Large intestine (tissue), 12 donors: Measurements from ENCODE around the gene GARIN5A. TPM values are rescaled to one million over a fixed set of nuclear protein-coding genes. Genes with fewer than 3 reads are reported as not detected.

ENCODE experiments used
- DNase-seq, 2 donors: peaks; one replicate each; pipeline versions ENCODE4 v3.0.0 to v3.0.0-alpha.2; 2013
- H3K27ac ChIP-seq: one replicate; pipeline ENCODE4 v1.5.1; 2013; ENCODE audit warnings: low read length
- H3K27me3 ChIP-seq: 2 replicates; pipeline ENCODE4 v1.6.1; 2013; ENCODE audit warnings: low read length; ENCODE audit not compliant: control insufficient read depth, insufficient read depth
- H3K36me3 ChIP-seq: 2 replicates; pipeline ENCODE4 v1.6.1; 2013; ENCODE audit warnings: low read length; ENCODE audit not compliant: control insufficient read depth, insufficient read depth
- H3K4me1 ChIP-seq: one replicate; pipeline ENCODE4 v1.6.1; 2013; ENCODE audit warnings: low read length; ENCODE audit not compliant: control insufficient read depth, insufficient read depth
- H3K4me3 ChIP-seq: one replicate; pipeline ENCODE4 v1.5.1; 2013; ENCODE audit warnings: low read length
- H3K9me3 ChIP-seq: one replicate; pipeline ENCODE4 v1.6.1; 2013; ENCODE audit warnings: mild to moderate bottlenecking, low read depth, low read length, moderate library complexity; ENCODE audit not compliant: control insufficient read depth
- WGBS: methylation state at CpG from one replicate; pipeline ENCODE4 v1.1.5; 2013; ENCODE audit warnings: low lambda C conversion rate; ENCODE audit not compliant: insufficient coverage; 5-methylcytosine and 5-hydroxymethylcytosine counted together
- long read RNA-seq, 11 donors: transcript quantifications; one replicate each; lab custom pipeline, GENCODE V29; 2026
- polyA plus RNA-seq: library from polyadenylated mRNA; unstranded; fragments of 120-200 nt; gene quantifications from one replicate; pipeline ENCODE4 v1.2.1, GENCODE V29; 2013

The GARIN5A gene
- 2.7 TPM for polyA plus RNA-seq
- long read RNA-seq, donor 1, partial matches to known transcripts = 0 of 1 reads
- long read RNA-seq, donor 1, other reads (novel, unspliced or antisense) = 0 of 1 reads
- long read RNA-seq, donor 2, partial matches to known transcripts = 0 of 1 reads
- long read RNA-seq, donor 2, other reads (novel, unspliced or antisense) = 0 of 1 reads
- long read RNA-seq, donor 3, partial matches to known transcripts = 0 of 1 reads
- long read RNA-seq, donor 3, other reads (novel, unspliced or antisense) = 0 of 1 reads
- long read RNA-seq, donor 4 = 0 reads
- long read RNA-seq, donor 5, partial matches to known transcripts = 0 of 2 reads
- long read RNA-seq, donor 5, other reads (novel, unspliced or antisense) = 0 of 2 reads
- long read RNA-seq, donor 6, partial matches to known transcripts = 0 of 2 reads
- long read RNA-seq, donor 6, other reads (novel, unspliced or antisense) = 0 of 2 reads
- long read RNA-seq, donor 7, partial matches to known transcripts = 0 of 2 reads
- long read RNA-seq, donor 7, other reads (novel, unspliced or antisense) = 0 of 2 reads
- long read RNA-seq, donor 8, partial matches to known transcripts = 0 of 2 reads
- long read RNA-seq, donor 8, other reads (novel, unspliced or antisense) = 0 of 2 reads
- long read RNA-seq, donor 9 = 0 reads
- long read RNA-seq, donor 10, partial matches to known transcripts = 311 of 339 reads
- long read RNA-seq, donor 10, other reads (novel, unspliced or antisense) = 25 of 339 reads
- long read RNA-seq, donor 11, partial matches to known transcripts = 0 of 1 reads
- long read RNA-seq, donor 11, other reads (novel, unspliced or antisense) = 0 of 1 reads

- no CpG with 5 or more reads among the region's 58 CpGs for WGBS
- H3K36me3 ChIP-seq = peaks cover 34% of the 10 kb centered on the region
- H3K27me3 ChIP-seq = no peaks in the 10 kb centered on the region
- peak within 1 kb of the TSS; percentile 93 for H3K27ac ChIP-seq
- peaks cover 8% of the 10 kb centered on the region for H3K4me1 ChIP-seq
- H3K4me3 ChIP-seq = peak within 1 kb of the TSS; percentile 95
- peaks cover 21% of the 10 kb centered on the region for H3K9me3 ChIP-seq
- peak; percentile 96 for DNase-seq
Measured at GRCh38 chr19:50476224-50476906, at the start of gene GARIN5A, which contains the start of gene EMC10. Gene GARIN5A, minus strand, starts transcription at chr19:50476848. Its CDS starts 460 bp downstream, at chr19:50476388. Gene EMC10, plus strand, starts transcription at chr19:50476507. Its CDS starts 38 bp downstream, at chr19:50476545.

GRCh38 chr19:50522881-50523280, 46.2 kb upstream of the GARIN5A start:
- H3K4me1 ChIP-seq = no peaks in the 10 kb centered on the region
- H3K36me3 ChIP-seq = no peaks in the 10 kb centered on the region
- WGBS = 100% methylated on average over 2 of the region's 10 CpGs
- DNase-seq = no peak
- peaks cover 11% of the 10 kb centered on the region for H3K9me3 ChIP-seq
- no peak overlapping the region for H3K27ac ChIP-seq
- H3K4me3 ChIP-seq = no peak overlapping the region
- H3K27me3 ChIP-seq = no peaks in the 10 kb centered on the region

DNA sequence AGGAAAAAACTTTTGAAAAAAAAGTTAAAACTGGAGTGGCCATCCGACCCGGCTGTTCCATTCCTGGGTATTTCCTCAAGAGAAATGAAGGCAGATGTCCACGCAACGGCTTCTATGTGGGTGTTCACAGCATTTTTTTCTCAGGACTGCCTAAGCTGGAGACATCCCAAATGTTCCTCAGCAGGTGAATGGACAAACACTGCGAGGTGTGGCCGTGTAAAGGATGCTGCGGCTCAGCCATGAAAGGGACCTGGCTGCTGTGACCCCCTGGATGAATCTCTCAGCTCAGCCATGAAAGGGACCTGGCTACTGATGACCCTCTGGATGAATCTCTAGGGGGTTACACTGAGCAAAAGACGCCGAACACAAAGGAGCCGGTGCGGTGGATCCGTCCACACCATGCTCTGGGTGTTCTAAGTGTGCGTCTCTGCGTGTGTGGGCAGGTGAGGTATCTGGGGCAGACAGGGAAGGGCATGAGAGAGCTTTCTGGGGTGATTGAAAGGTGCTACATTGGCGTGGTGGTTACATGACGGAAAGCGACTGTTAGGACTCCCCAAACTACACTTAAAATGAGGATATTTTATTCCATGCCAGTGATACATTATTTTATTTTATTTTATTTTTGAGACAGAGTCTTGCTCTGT, 44.3 kb upstream of the GARIN5A start:
- H3K36me3 ChIP-seq = no peaks in the 10 kb centered on the region
- no peak overlapping the region for H3K4me3 ChIP-seq
- H3K27me3 ChIP-seq = peaks cover 6% of the 10 kb centered on the region
- DNase-seq = no peak
- peaks cover 11% of the 10 kb centered on the region for H3K9me3 ChIP-seq
- H3K27ac ChIP-seq = no peak overlapping the region
- WGBS = 93% methylated on average over 2 of the region's 17 CpGs
- H3K4me1 ChIP-seq = no peaks in the 10 kb centered on the region

DNA sequence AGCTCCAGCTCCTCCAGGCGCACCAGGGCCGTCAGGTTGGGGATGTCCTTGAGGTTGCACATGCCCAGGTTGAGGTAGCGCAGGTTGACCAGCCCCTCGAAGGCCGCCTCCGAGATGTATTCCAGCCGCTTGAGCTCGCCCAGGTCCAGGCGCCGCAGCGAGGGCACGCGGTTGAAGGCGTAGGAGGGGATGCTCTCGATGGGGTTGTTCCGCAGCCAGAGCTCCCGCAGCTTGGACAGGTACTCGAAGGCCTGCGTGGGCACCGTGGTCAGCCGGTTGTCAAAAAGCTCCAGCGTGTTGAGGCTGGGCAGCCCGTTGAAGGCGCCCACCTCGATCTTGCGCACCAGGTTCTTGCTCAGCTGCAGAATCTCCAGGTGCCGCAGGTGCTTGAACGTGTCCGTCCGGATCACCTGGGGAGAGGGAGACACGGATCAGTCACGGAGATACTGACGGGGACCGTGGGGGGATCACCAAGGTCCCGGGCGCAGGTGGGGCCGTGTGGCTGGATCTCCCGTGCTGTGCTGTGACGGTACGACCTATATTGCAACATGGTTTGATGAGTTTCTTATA, 42.4 kb upstream of the GARIN5A start:
- Histone ChIP-seq H3K4me1 (peaks cover under 1% of the 10 kb centered on the region), H3K9me3 (peaks cover 11% of the 10 kb centered on the region), H3K27me3 (peaks cover 9% of the 10 kb centered on the region), H3K4me3 (no peak overlapping the region), H3K36me3 (no peaks in the 10 kb centered on the region), H3K27ac (no peak overlapping the region)
- no peak for DNase-seq
- WGBS = no CpG with 5 or more reads among the region's 40 CpGs

- no CpG with 5 or more reads among the region's 87 CpGs for WGBS
- no peak for DNase-seq
Measured at GRCh38 chr19:50518091-50519005, 41.7 kb upstream of the GARIN5A start.

DNA sequence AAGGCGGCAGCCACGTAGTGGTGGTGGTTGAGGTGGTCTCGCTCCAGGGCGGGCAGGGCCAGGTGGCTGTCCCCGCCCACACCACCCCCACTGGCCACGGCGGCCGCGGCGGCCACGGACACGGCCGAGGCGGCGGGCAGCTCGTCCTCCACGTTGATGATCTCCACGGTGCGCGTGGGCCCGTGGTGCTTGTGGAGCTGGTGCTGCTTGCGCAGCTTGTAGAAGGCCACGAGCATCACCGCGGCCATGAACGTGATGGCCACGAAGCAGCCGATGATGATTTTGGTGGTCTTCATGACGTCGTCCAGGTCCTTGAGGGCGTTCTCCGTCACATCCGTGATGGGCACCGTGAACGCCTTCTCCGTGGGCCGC, 41.0 kb upstream of the GARIN5A start:
- DNase-seq = no peak
- H3K9me3 ChIP-seq = peaks cover 11% of the 10 kb centered on the region
- H3K27me3 ChIP-seq = peaks cover 9% of the 10 kb centered on the region
- H3K27ac ChIP-seq = no peak overlapping the region
- no peak overlapping the region for H3K4me3 ChIP-seq
- peaks cover 5% of the 10 kb centered on the region for H3K4me1 ChIP-seq
- H3K36me3 ChIP-seq = no peaks in the 10 kb centered on the region
- WGBS = no CpG with 5 or more reads among the region's 37 CpGs

More at GRCh38 chr19:50518091-50519005, 41.7 kb upstream of the GARIN5A start:
- Histone ChIP-seq H3K4me1 (peaks cover 5% of the 10 kb centered on the region), H3K36me3 (no peaks in the 10 kb centered on the region), H3K9me3 (peaks cover 11% of the 10 kb centered on the region), H3K27ac (no peak overlapping the region), H3K27me3 (peaks cover 9% of the 10 kb centered on the region), H3K4me3 (no peak overlapping the region)

GRCh38 chr19:50516964-50517703, 40.5 kb upstream of the GARIN5A start:
- no CpG with 5 or more reads among the region's 53 CpGs for WGBS

GRCh38 chr19:50516456-50516855, 39.8 kb upstream of the GARIN5A start:
- Histone ChIP-seq H3K9me3 (peaks cover 15% of the 10 kb centered on the region), H3K36me3 (no peaks in the 10 kb centered on the region), H3K27me3 (peaks cover 9% of the 10 kb centered on the region), H3K4me1 (peaks cover 5% of the 10 kb centered on the region), H3K27ac (no peak overlapping the region), H3K4me3 (no peak overlapping the region)
- no peak for DNase-seq
- 68% methylated on average over 4 of the region's 12 CpGs for WGBS

More at GRCh38 chr19:50516964-50517703, 40.5 kb upstream of the GARIN5A start:
- Histone ChIP-seq H3K9me3 (peaks cover 13% of the 10 kb centered on the region), H3K27me3 (peaks cover 9% of the 10 kb centered on the region), H3K4me3 (no peak overlapping the region), H3K4me1 (peaks cover 5% of the 10 kb centered on the region), H3K36me3 (no peaks in the 10 kb centered on the region), H3K27ac (no peak overlapping the region)
- no peak for DNase-seq
